LNCaP clone FGC (cell line): ENCODE data around the gene HTR7.

ENCODE experiments used
- DNase-seq: peaks from one replicate; pipeline ENCODE4 v3.0.0-alpha.2; 2011; ENCODE audit warnings: low read depth
- H3K4me3 ChIP-seq: 2 replicates; pipeline ENCODE4 v1.5.1; 2011; ENCODE audit warnings: mild to moderate bottlenecking, low read depth, low read length, control low read depth
- TF ChIP-seq, protein P1 (sequence below): IDR thresholded peaks from 2 replicates; pipeline ENCODE4 v1.5.1; 2012; ENCODE audit warnings: mild to moderate bottlenecking; ENCODE audit not compliant: control insufficient read depth, insufficient read depth; ENCODE audit errors: extremely low read depth

The HTR7 gene

DNA sequence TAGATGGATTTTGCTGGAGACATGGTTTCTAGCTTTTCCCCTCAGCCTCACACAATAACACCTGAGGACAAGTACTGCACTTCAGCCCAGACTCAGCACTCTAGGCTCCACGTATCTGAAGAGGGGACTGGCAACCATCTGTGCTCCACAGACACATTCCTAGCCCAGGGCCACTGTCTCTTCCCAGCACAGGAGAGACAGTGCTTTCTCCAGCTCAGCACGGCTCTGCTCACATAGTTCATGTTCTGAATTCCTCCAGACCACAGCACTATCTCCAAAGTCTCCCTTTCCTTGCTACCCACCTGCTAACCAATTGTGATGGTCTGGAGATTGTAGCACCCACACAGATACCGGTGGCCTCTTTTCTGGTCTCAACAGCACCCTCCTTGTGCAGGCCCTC, 114.5 kb downstream of the HTR7 start:
- H3K4me3 ChIP-seq = no peak overlapping the region
- no peak for DNase-seq
- TF ChIP-seq, protein P1, sequence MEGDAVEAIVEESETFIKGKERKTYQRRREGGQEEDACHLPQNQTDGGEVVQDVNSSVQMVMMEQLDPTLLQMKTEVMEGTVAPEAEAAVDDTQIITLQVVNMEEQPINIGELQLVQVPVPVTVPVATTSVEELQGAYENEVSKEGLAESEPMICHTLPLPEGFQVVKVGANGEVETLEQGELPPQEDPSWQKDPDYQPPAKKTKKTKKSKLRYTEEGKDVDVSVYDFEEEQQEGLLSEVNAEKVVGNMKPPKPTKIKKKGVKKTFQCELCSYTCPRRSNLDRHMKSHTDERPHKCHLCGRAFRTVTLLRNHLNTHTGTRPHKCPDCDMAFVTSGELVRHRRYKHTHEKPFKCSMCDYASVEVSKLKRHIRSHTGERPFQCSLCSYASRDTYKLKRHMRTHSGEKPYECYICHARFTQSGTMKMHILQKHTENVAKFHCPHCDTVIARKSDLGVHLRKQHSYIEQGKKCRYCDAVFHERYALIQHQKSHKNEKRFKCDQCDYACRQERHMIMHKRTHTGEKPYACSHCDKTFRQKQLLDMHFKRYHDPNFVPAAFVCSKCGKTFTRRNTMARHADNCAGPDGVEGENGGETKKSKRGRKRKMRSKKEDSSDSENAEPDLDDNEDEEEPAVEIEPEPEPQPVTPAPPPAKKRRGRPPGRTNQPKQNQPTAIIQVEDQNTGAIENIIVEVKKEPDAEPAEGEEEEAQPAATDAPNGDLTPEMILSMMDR = no peak

DNA sequence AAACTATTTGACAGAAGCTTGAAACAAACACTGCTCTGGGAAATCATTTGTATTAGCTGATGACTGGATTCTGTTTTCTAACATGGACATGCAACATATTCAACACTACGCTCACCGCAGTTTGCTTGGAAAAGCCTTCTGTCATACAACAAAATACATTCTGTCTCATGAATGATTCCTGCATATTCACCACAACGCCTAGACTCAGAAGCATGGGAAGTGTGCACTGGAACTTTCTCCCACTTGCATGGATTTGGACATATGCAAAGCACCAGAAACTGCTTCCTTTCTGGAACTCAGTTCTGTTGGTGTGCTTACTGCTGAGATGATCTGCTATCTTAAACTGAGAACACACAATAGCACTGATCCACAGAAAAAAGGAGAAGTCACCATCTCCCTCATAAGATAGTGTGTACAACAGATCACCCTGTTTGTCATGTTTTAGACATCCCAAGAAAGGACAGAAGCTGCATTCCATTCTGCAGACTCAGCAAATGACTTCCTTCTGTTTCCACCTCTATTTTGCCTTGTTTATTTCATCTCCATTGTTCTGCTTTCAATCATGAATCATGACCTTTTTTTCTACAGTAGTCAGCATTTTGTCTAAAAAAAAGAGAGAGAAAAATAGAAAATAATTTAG, 115.8 kb downstream of the HTR7 start:
- TF ChIP-seq, protein P1 = no peak
- DNase-seq = no peak
- no peak overlapping the region for H3K4me3 ChIP-seq

DNA sequence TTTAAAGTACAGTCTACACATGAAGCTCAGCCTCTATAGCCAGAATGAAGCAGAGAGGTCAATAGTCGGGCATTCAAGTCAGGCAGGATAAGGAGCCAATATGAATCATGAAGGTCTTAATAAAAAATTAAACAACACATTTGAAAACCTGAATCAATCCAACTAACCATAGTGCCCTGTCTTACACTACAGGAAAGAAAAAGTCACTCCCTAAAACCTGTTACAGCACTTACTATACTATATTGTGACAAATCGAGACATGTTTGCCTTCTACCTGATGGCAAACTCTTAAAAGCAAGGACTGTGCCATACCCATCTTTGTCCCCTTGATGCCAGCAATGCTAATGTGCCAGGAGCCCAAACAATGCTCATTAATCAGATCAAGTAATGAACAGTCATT, 117.6 kb downstream of the HTR7 start:
- no peak for DNase-seq
- TF ChIP-seq, protein P1 = no peak
- H3K4me3 ChIP-seq = no peak overlapping the region

DNA sequence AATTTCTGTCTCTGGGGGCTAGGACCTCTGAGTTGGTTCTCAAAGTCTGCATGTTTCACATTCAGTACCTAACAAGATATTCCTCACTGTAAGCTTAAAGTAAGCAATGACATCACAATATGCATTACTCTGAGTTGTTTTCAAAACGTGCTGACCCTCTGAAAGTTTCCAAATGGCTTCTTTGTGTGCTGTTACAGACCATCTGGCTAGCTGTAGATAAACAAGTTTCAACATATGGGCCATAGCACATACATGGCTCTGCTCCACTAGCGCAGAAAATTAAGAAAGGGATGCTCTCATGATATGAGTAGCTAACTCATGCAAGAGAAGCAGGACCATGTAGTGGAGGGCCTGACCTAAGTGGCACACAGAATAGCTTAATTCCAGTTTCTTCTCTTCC, 119.0 kb downstream of the HTR7 start:
- TF ChIP-seq, protein P1 = no peak
- H3K4me3 ChIP-seq = no peak overlapping the region
- DNase-seq = no peak

DNA sequence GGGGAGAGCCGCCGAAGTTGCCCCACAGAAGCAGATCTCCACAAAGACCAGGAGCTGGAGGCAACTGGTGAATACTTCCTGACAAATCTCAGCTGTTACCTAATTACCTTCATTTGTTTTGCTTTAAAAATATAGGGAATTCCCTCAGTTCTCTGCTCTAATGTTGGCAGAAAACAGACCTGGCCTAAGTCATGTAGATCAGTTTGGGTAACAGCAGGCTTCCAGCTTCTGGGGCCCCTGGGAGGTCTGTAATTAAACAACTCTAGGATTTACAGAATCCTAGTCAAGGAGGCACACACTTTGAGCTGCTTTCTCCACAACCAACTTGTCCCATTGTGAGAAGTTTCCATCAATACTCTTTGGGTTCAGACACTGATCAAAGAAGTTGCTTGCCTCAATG, 123.4 kb downstream of the HTR7 start:
- H3K4me3 ChIP-seq = no peak overlapping the region
- DNase-seq = no peak
- TF ChIP-seq, protein P1 = no peak

DNA sequence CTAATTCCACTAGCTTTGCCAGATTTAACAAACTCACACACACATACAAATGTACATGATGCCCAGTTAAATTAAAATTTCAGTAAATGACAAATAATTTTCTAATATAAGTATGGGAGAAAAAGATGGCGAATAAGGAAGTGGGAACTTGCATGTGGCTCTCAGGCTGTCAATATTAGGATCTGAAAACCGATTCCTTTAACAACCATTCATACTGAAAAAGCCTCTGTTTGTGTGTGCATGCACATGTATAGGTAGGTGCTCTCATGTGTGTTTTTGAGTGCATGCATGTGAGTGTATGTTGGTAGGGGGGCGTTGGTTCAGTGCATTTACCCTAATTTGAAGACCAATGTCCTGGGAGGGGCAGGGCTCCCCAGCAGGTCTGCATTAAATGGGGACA, 125.3 kb downstream of the HTR7 start:
- no peak for DNase-seq
- no peak overlapping the region for H3K4me3 ChIP-seq
- TF ChIP-seq, protein P1 = no peak

DNA sequence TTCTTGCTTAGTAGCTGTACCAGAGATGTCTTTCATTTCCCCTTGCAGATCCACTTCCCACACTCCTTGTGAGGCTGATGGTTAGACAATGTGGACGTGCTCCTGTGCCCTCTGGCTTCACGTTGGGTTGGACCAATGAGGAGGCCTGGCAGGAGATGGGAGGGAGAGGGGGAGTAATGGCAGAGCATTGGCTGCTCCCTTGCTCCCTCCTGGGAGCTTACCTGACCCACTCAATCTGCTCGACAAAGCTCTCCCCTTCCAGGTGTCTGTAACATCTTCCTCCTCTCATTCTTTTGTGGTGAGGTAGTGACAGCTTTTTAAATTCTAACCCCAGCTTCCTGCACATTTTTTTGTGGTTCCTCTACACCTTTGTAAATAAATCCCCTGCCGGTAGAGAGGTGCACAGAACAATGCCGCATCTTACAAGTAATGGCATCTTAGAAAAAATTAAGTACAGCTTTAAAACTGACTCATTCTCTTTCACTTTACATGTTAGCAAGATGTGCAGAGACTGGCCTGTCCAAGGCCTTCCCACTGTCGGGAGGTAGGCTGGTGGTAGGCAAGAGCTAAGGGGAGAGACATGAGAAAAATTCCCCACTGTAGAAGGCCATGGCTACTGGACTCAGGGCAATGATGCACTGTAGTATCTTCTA, 134.3 kb downstream of the HTR7 start:
- no peak overlapping the region for H3K4me3 ChIP-seq
- no peak for DNase-seq
- TF ChIP-seq, protein P1 = no peak
